Adrenal gland (tissue), 12 donors: Measurements from ENCODE around the gene TSPEAR. TPM values are rescaled to one million over a fixed set of nuclear protein-coding genes. Genes with fewer than 3 reads are reported as not detected.

Experiments used
- DNase-seq, 7 donors: peaks; one replicate each; pipeline ENCODE4 v3.0.0-alpha.2; 2019 to 2020
- H3K27ac ChIP-seq, 5 donors: fragments of 200-600 bp; sonication (generic) in 4 of 5; 1 replicate in 3 of 5; 2 replicates in 2 of 5; pipeline versions ENCODE4 v1.5.1 to v1.8.0; 2016 to 2020; ENCODE audit warnings: mild to moderate bottlenecking in 1 of 5
- H3K27me3 ChIP-seq: fragments of 200-600 bp; 2 replicates; pipeline ENCODE4 v1.8.0; 2021
- H3K36me3 ChIP-seq, 2 donors: fragments of 200-600 bp; replicated peaks in 1 of 2; 1 replicate in 1 of 2; 2 replicates in 1 of 2; pipeline versions ENCODE4 v1.5.1 to v1.8.0; 2018 to 2022
- H3K4me1 ChIP-seq, 2 donors: fragments of 200-600 bp; replicated peaks in 1 of 2; 1 replicate in 1 of 2; 2 replicates in 1 of 2; pipeline versions ENCODE4 v1.5.1 to v1.8.0; 2018 to 2021
- H3K4me3 ChIP-seq, 4 donors: fragments of 200-600 bp; sonication (generic) in 3 of 4; one replicate each; pipeline ENCODE4 v1.5.1; 2016 to 2018
- H3K9me3 ChIP-seq, 3 donors: fragments of 200-600 bp; sonication (generic) in 1 of 3; replicated peaks in 1 of 3; 1 replicate in 2 of 3; 2 replicates in 1 of 3; pipeline versions ENCODE4 v1.5.1 to v1.8.0; 2016 to 2021
- POLR2A ChIP-seq, 2 donors: fragments of 450-650 bp; IDR thresholded peaks; one replicate each; pipeline ENCODE4 v1.6.1; 2017; ENCODE audit warnings: antibody characterized with exemption in 2 of 2, mild to moderate bottlenecking in 2 of 2, moderate library complexity in 1 of 2
- WGBS, 4 donors: extraction: QIAGEN DNeasy Blood & Tissue Kit in 2 of 4; methylation state at CpG; one replicate each; pipeline versions ENCODE4 v1.1.5 to v1.1.7; 2013 to 2017; 5-methylcytosine and 5-hydroxymethylcytosine counted together
- intact Hi-C, 2 donors: fragments of 100-400 bp; cut with DNase I; formaldehyde crosslinking; loops; one replicate each; pipeline versions ENCODE4 v1.14.1 to v1.15.0; 2022 to 2023
- polyA plus RNA-seq, 3 donors: library from polyadenylated mRNA; stranded (reverse); fragments of 200-250 nt in 2 of 3; fragments of 350-450 nt in 1 of 3; fragmentation: Illumina TruSeq in 1 of 3; extraction: RNeasy Lipid Tissue Mini Kit (QIAGEN cat#74804) in 1 of 3; gene quantifications; one replicate each; pipeline ENCODE4 v1.2.3, GENCODE V29; 2013 to 2014
- total RNA-seq, 9 donors: library from RNA; depleted of rRNA in 4 of 9; stranded (reverse); fragments of >200 nt in 4 of 9; fragments of 120-200 nt in 1 of 9; fragmentation: NEBNext Ultra II Directional in 1 of 9; extraction: Animal tissue kit (Norgen Biotek cat#: 25700) in 1 of 9; gene quantifications; one replicate each; pipeline versions ENCODE4 v1.1.0 to v1.2.4, GENCODE V29; 2013 to 2023
- TF ChIP-seq, protein P1 (sequence below), 6 experiments: fragments of 450-650 bp in 4 of 6; fragments of 200-600 bp in 2 of 6; sonication (generic) in 1 of 6; IDR thresholded peaks; 1 replicate in 5 of 6; 2 replicates in 1 of 6; pipeline versions ENCODE4 v1.5.1 to v1.8.0; 2016 to 2021; ENCODE audit warnings: antibody characterized with exemption in 6 of 6, mild to moderate bottlenecking in 2 of 6, moderate library complexity in 1 of 6
- donor health status: healthy with polysubstance abuse.
- donor health status: Bipolar disorder and iron deficiency.
- donor health status: DM: yes; HTN: yes; CAD: no.
- donor health status: DM: no; HTN: no; CAD: no.
- donor health status: DM: no; HTN: no; CAD: no.
- donor health status: DM: yes; HTN: yes; CAD: no.

The TSPEAR gene
- total and polyA plus RNA-seq, 12 donors, result not detected

GRCh38 chr21:44589586-44590305, 121.6 kb downstream of the TSPEAR start:
- Histone ChIP-seq H3K27me3 (peaks cover 16% of the 10 kb centered on the region), H3K36me3 (no peaks in the 10 kb centered on the region), H3K4me1 (no peaks in the 10 kb centered on the region), H3K9me3 (no peaks in the 10 kb centered on the region), H3K27ac (no peak overlapping the region), H3K4me3 (no peak overlapping the region)
- intact Hi-C loops, result no loop called here
- no peak for TF ChIP-seq POLR2A (IDR thresholded peaks at IDR 0.05)
- TF ChIP-seq, protein P1, sequence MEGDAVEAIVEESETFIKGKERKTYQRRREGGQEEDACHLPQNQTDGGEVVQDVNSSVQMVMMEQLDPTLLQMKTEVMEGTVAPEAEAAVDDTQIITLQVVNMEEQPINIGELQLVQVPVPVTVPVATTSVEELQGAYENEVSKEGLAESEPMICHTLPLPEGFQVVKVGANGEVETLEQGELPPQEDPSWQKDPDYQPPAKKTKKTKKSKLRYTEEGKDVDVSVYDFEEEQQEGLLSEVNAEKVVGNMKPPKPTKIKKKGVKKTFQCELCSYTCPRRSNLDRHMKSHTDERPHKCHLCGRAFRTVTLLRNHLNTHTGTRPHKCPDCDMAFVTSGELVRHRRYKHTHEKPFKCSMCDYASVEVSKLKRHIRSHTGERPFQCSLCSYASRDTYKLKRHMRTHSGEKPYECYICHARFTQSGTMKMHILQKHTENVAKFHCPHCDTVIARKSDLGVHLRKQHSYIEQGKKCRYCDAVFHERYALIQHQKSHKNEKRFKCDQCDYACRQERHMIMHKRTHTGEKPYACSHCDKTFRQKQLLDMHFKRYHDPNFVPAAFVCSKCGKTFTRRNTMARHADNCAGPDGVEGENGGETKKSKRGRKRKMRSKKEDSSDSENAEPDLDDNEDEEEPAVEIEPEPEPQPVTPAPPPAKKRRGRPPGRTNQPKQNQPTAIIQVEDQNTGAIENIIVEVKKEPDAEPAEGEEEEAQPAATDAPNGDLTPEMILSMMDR (IDR thresholded peaks at IDR 0.05), result no peak
- peak in 2 of 7 donors; percentile 8 to 20 for DNase-seq
- 68 to 84% (median 74%) methylated on average over 13 to 24 of the region's 24 CpGs for WGBS, 4 donors

- Histone ChIP-seq H3K36me3 (no peaks in the 10 kb centered on the region), H3K27ac (no peak overlapping the region), H3K27me3 (peaks cover 18% of the 10 kb centered on the region), H3K4me3 (no peak overlapping the region), H3K4me1 (no peaks in the 10 kb centered on the region), H3K9me3 (no peaks in the 10 kb centered on the region)
- WGBS, 4 donors, result 85 to 92% (median 87%) methylated on average over 2 of the region's 2 CpGs
- DNase-seq, result no peak
- intact Hi-C loops, result no loop called here
- TF ChIP-seq, protein P1 (IDR thresholded peaks at IDR 0.05), result no peak
- TF ChIP-seq POLR2A (IDR thresholded peaks at IDR 0.05), result no peak
Observed at GRCh38 chr21:44589094-44589493, 122.3 kb downstream of the TSPEAR start.

- intact Hi-C loops, result no loop called here
- no peaks in the 10 kb centered on the region for H3K36me3 ChIP-seq
- H3K4me1 ChIP-seq, result no peaks in the 10 kb centered on the region
- H3K4me3 ChIP-seq, result no peak overlapping the region
- WGBS, 4 donors, result 73 to 81% (median 77%) methylated on average over 3 of the region's 3 CpGs
- no peak for DNase-seq
- peaks cover 21% of the 10 kb centered on the region for H3K27me3 ChIP-seq
- H3K27ac ChIP-seq, result no peak overlapping the region
- peaks cover 0 to 7% (median 0%) of the 10 kb centered on the region in 3 donors for H3K9me3 ChIP-seq
- TF ChIP-seq, protein P1 (IDR thresholded peaks at IDR 0.05), result no peak
- TF ChIP-seq POLR2A (IDR thresholded peaks at IDR 0.05), result no peak
Observed at GRCh38 chr21:44585892-44586291, 125.5 kb downstream of the TSPEAR start.

DNA sequence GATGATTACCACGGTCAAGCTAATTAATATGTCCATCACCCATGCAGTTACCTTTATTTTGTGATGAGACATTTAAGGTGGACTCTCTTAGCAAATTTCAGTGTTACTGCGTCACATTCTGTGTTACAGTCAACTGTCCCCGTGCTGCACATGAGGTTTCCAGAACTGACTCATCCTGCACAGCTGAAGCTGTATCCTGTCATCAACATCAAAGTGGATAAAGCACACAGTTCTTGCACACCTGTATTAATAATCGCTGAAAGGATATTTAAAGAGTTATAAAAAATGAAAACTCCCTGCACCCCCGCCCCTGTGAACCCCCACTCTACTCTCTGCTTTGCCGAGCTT, 127.6 kb downstream of the TSPEAR start:
- no peak overlapping the region for H3K4me3 ChIP-seq
- intact Hi-C loops, result no loop called here
- no peak for DNase-seq
- no peaks in the 10 kb centered on the region for H3K4me1 ChIP-seq
- H3K27ac ChIP-seq, result no peak overlapping the region
- peaks cover 0 to 7% (median 0%) of the 10 kb centered on the region in 3 donors for H3K9me3 ChIP-seq
- peaks cover 15% of the 10 kb centered on the region for H3K27me3 ChIP-seq
- H3K36me3 ChIP-seq, result no peaks in the 10 kb centered on the region
- WGBS, 4 donors, result 61 to 79% (median 67%) methylated on average over 6 of the region's 6 CpGs
- no peak for TF ChIP-seq POLR2A (IDR thresholded peaks at IDR 0.05)
- TF ChIP-seq, protein P1 (IDR thresholded peaks at IDR 0.05), result no peak
